GM12878 (cell line): ENCODE data around the gene F2. TPM values are rescaled to one million over a fixed set of nuclear protein-coding genes. Genes with fewer than 3 reads are reported as not detected.

Experiments used
- ATF3 ChIP-seq: IDR thresholded peaks from 2 replicates; pipeline ENCODE4 v1.6.1; 2011; ENCODE audit warnings: low read depth, mild to moderate bottlenecking, low read length, moderate library complexity, borderline replicate concordance; ENCODE audit errors: extremely low read depth
- BCL11A ChIP-seq: IDR thresholded peaks from 2 replicates; pipeline ENCODE4 v1.6.1; 2011; ENCODE audit warnings: low read depth, low read length
- BHLHE40 ChIP-seq, 2 experiments: fragments of 450-650 bp in 1 of 2; IDR thresholded peaks; 2 replicates each; pipeline ENCODE4 v1.6.1; 2011 to 2017; ENCODE audit warnings: low read depth in 2 of 2, borderline replicate concordance in 1 of 2, improper control_type of control experiment in 1 of 2, low read length in 1 of 2, mild to moderate bottlenecking in 1 of 2
- CBX3 ChIP-seq: fragments of 200-600 bp; sonication (generic); IDR thresholded peaks from 2 replicates; pipeline ENCODE4 v1.6.1; 2016; ENCODE audit warnings: low read depth, borderline replicate concordance
- CREM ChIP-seq: IDR thresholded peaks from 2 replicates; pipeline ENCODE4 v1.6.1; 2014; ENCODE audit warnings: antibody characterized with exemption, low read depth
- HCFC1 ChIP-seq: fragments of 150-350 bp; IDR thresholded peaks from 2 replicates; pipeline ENCODE4 v1.6.1; 2014; ENCODE audit warnings: low read length
- HDGF ChIP-seq: fragments of 450-650 bp; IDR thresholded peaks from 2 replicates; pipeline ENCODE4 v1.6.1; 2016; ENCODE audit warnings: antibody characterized with exemption
- HSF1 ChIP-seq: fragments of 150-350 bp; IDR thresholded peaks from 2 replicates; pipeline ENCODE4 v1.6.1; 2014; ENCODE audit warnings: mild to moderate bottlenecking, low read depth, low read length
- IKZF2 ChIP-seq, 2 experiments: fragments of 450-650 bp; IDR thresholded peaks; 2 replicates each; pipeline ENCODE4 v1.6.1; 2017; ENCODE audit warnings: mild to moderate bottlenecking in 2 of 2, moderate library complexity in 2 of 2
- JUNB ChIP-seq: IDR thresholded peaks from 2 replicates; pipeline ENCODE4 v1.6.1; 2016; ENCODE audit warnings: antibody characterized with exemption, mild to moderate bottlenecking
- MTA2 ChIP-seq: fragments of 450-650 bp; IDR thresholded peaks from 2 replicates; pipeline ENCODE4 v1.6.1; 2016; ENCODE audit warnings: low read depth, mild to moderate bottlenecking, moderate library complexity
- NFIC ChIP-seq: IDR thresholded peaks from 2 replicates; pipeline ENCODE4 v1.6.1; 2012; ENCODE audit warnings: low read depth, mild to moderate bottlenecking, inconsistent platforms, low read length, moderate library complexity
- NFYA ChIP-seq: IDR thresholded peaks from 2 replicates; pipeline ENCODE4 v1.6.1; 2011; ENCODE audit warnings: low read depth, mild to moderate bottlenecking, low read length, improper control_type of control experiment, borderline replicate concordance
- NFYB ChIP-seq: IDR thresholded peaks from 2 replicates; pipeline ENCODE4 v1.6.1; 2011; ENCODE audit warnings: low read depth, mild to moderate bottlenecking, low read length, improper control_type of control experiment, moderate library complexity; ENCODE audit not compliant: insufficient read depth
- POLR2AphosphoS5 ChIP-seq: IDR thresholded peaks from 2 replicates; pipeline ENCODE4 v1.6.1; 2011; ENCODE audit warnings: mild to moderate bottlenecking, low read length, inconsistent platforms
- SIN3A ChIP-seq: IDR thresholded peaks from 2 replicates; pipeline ENCODE4 v1.6.1; 2012; ENCODE audit warnings: low read depth, low read length, improper control_type of control experiment
- SMAD5 ChIP-seq: IDR thresholded peaks from 2 replicates; pipeline ENCODE4 v1.6.1; 2016; ENCODE audit warnings: antibody characterized with exemption, low read depth
- SMARCA5 ChIP-seq: fragments of 450-650 bp; IDR thresholded peaks from 2 replicates; pipeline ENCODE4 v1.6.1; 2017; ENCODE audit warnings: mild to moderate bottlenecking
- SP1 ChIP-seq: IDR thresholded peaks from one replicate; pipeline ENCODE4 v1.6.1; 2011; ENCODE audit warnings: low read depth, low read length
- TCF7 ChIP-seq: IDR thresholded peaks from 2 replicates; pipeline ENCODE4 v1.6.1; 2014; ENCODE audit warnings: antibody characterized with exemption, borderline replicate concordance
- ZBED1 ChIP-seq: IDR thresholded peaks from 2 replicates; pipeline ENCODE4 v1.6.1; 2016; ENCODE audit warnings: borderline replicate concordance
- ZBTB11 ChIP-seq: fragments of 450-650 bp; formaldehyde crosslinking; IDR thresholded peaks from 2 replicates; pipeline ENCODE4 v1.5.0; 2022; ENCODE audit warnings: mild to moderate bottlenecking, missing genetic modification characterization
- polyA plus RNA-seq, 11 experiments: library from polyadenylated mRNA; depleted of rRNA in 4 of 11; unstranded in 6 of 11; stranded (reverse) in 5 of 11; fragments of >200 nt; fragmentation: Nextera tagmentation in 4 of 11; fragmentation: Illumina TruSeq in 1 of 11; extraction: Ambion mirVana in 4 of 11; extraction: Trizol in 1 of 11; gene quantifications; 1 replicate in 1 of 11; 2 replicates in 10 of 11; pipeline versions ENCODE4 v1.2.1 to v1.2.3, GENCODE V29; 2011 to 2016; ENCODE audit warnings: inconsistent platforms in 2 of 11, missing spikeins in 2 of 11, low read depth in 1 of 11
- total RNA-seq, 4 experiments: library from RNA; depleted of rRNA in 3 of 4; stranded (reverse); fragments of >200 nt in 3 of 4; fragmentation: Illumina TruSeq in 1 of 4; extraction: Trizol in 1 of 4; gene quantifications; 2 replicates each; pipeline versions ENCODE4 v1.2.1 to v1.2.3, GENCODE V29; 2013 to 2021

Gene F2
- total and polyA plus RNA-seq, 10 of the 15 experiments (the other 5 are each of a cell fraction or from before 2014, with no cell fraction given) = 0.23 to 0.72 TPM; not detected in 8

GRCh38 chr11:46700241-46701077, 18.6 kb upstream of the F2 start, which contains the start of the genes ARHGAP1 and ZNF408 (continued):
- TF ChIP-seq NFYB (no peak), ZBTB11 (CRISPR knock-in tag) (peak; percentile 97), BHLHE40 (IDR thresholded peaks at IDR 0.05; ENCODE audit: borderline replicate concordance in 1 of 2, low read depth in 2 of 2, low read length in 1 of 2) (peak; percentile 80 to 86), POLR2AphosphoS5 (peak; percentile 84), HDGF (peak; percentile 78), JUNB (no peak), SMARCA5 (no peak; the same call in 1 of the 2 replicates), SIN3A (peak; percentile 43; the same call in 1 of the 2 replicates), CREM (peak; percentile 77), CBX3 (no peak), NFIC (peak; percentile 72; the same call in 1 of the 2 replicates), BCL11A (no peak), TCF7 (peak; percentile 17; the same call in 1 of the 2 replicates), HCFC1 (peak; percentile 81), MTA2 (peak; percentile 76), ATF3 (no peak), SMAD5 (peak; percentile 51; the same call in 1 of the 2 replicates), SP1 (peak; percentile 67), ZBED1 (no peak; the same call in 1 of the 2 replicates), HSF1 (peak; percentile 62; the same call in 1 of the 2 replicates), NFYA (no peak), IKZF2 (IDR thresholded peaks at IDR 0.05) (peak; percentile 100)
